NCI-H1436 (cell line): ENCODE data around the gene FAM163B.

Experiments
- DNase-seq: peaks from one replicate; lab custom pipeline; 2025; lab: John Stamatoyannopoulos, UW

Gene FAM163B

GRCh38 chr9:133581011-133581410 lies 28.2 kb downstream of the FAM163B start:
- DNase-seq: no peak

GRCh38 chr9:133580419-133580738 lies 28.8 kb downstream of the FAM163B start:
- no peak for DNase-seq

GRCh38 chr9:133579601-133580418 lies 29.4 kb downstream of the FAM163B start:
- no peak for DNase-seq

- DNase-seq: no peak
Measured at GRCh38 chr9:133578524-133579441, 30.4 kb downstream of the FAM163B start.

GRCh38 chr9:133577737-133578112 lies 31.5 kb downstream of the FAM163B start:
- no peak for DNase-seq

GRCh38 chr9:133576875-133577736 lies 32.1 kb downstream of the FAM163B start:
- no peak for DNase-seq

- no peak for DNase-seq
Measured at GRCh38 chr9:133576031-133576874, 32.9 kb downstream of the FAM163B start.

GRCh38 chr9:133575186-133576030 lies 33.8 kb downstream of the FAM163B start:
- DNase-seq: no peak

GRCh38 chr9:133574771-133575170 lies 34.4 kb downstream of the FAM163B start:
- DNase-seq: no peak

GRCh38 chr9:133573791-133574515 lies 35.2 kb downstream of the FAM163B start:
- DNase-seq: no peak

GRCh38 chr9:133572821-133573361 lies 36.3 kb downstream of the FAM163B start:
- DNase-seq: no peak

GRCh38 chr9:133571896-133572595 lies 37.1 kb downstream of the FAM163B start:
- DNase-seq: no peak

GRCh38 chr9:133571391-133571890 lies 37.7 kb downstream of the FAM163B start:
- DNase-seq: no peak

GRCh38 chr9:133570691-133571080 lies 38.5 kb downstream of the FAM163B start:
- DNase-seq: no peak

- DNase-seq: no peak
Measured at GRCh38 chr9:133569891-133570690, 39.1 kb downstream of the FAM163B start.

- no peak for DNase-seq
Measured at GRCh38 chr9:133569121-133569785, 39.9 kb downstream of the FAM163B start.

- DNase-seq: no peak
Measured at GRCh38 chr9:133568186-133568585, 41.0 kb downstream of the FAM163B start.
